SK-N-SH (cell line): ENCODE data around the gene OR51I2. TPM values are rescaled to one million over a fixed set of nuclear protein-coding genes. Genes with fewer than 3 reads are reported as not detected.

Experiments
- CTCF ChIA-PET: fragments of 300-600, 350-600 bp; formaldehyde crosslinking; extraction: SDS; loops from one replicate; lab custom pipeline; 2021; lab: Yijun Ruan, JAX
- POLR2A ChIA-PET: fragments of 350-600 bp; sonication (Branson Sonifier 250); formaldehyde crosslinking; extraction: SDS; loops from one replicate; lab custom pipeline; 2020; ENCODE audit warnings: antibody characterized with exemption, inconsistent platforms; lab: Yijun Ruan, JAX
- DNase-seq: peaks from one replicate; pipeline ENCODE4 v3.0.0; 2012
- H2AFZ ChIP-seq: fragments of 200-600 bp; sonication (generic); 2 replicates; pipeline ENCODE4 v1.8.1; 2016; ENCODE audit warnings: antibody characterized with exemption, mild to moderate bottlenecking, low read depth
- H3F3A ChIP-seq: fragments of 200-600 bp; sonication (generic); replicated peaks from 2 replicates; pipeline ENCODE3; 2016; ENCODE audit warnings: antibody characterized with exemption, mild to moderate bottlenecking; ENCODE audit not compliant: insufficient read depth
- H3K27ac ChIP-seq, 2 experiments: fragments of 200-500 bp in 1 of 2; fragments of 200-600 bp in 1 of 2; sonication (Bioruptor generic) in 1 of 2; sonication (generic), shearing (Covaris generic) in 1 of 2; 2 replicates each; pipeline versions ENCODE4 v1.5.1 to v1.6.1; 2014 to 2016; ENCODE audit warnings: low read depth in 2 of 2, inconsistent platforms in 1 of 2, low read length in 1 of 2, mild to moderate bottlenecking in 1 of 2, mixed read lengths in 1 of 2
- H3K27me3 ChIP-seq: fragments of 200-600 bp; sonication (generic), shearing (Covaris generic); 2 replicates; pipeline ENCODE4 v1.6.1; 2016; ENCODE audit warnings: mixed run types; ENCODE audit not compliant: insufficient read depth
- H3K36me3 ChIP-seq, 2 experiments: fragments of 200-500 bp in 1 of 2; fragments of 200-600 bp in 1 of 2; sonication (Bioruptor generic) in 1 of 2; sonication (generic) in 1 of 2; replicated peaks in 1 of 2; 2 replicates each; pipeline versions ENCODE3 to v1.5.1; 2014 to 2016; ENCODE audit warnings: low read length in 1 of 2, mild to moderate bottlenecking in 1 of 2; ENCODE audit not compliant: insufficient read depth in 2 of 2, control insufficient read depth in 1 of 2
- H3K4me1 ChIP-seq, 2 experiments: fragments of 200-500 bp in 1 of 2; fragments of 200-600 bp in 1 of 2; sonication (Bioruptor generic) in 1 of 2; sonication (generic), shearing (Covaris generic) in 1 of 2; 2 replicates each; pipeline versions ENCODE4 v1.5.1 to v1.6.1; 2014 to 2016; ENCODE audit warnings: low read depth in 1 of 2, low read length in 1 of 2, mixed run types in 1 of 2; ENCODE audit not compliant: insufficient read depth in 2 of 2, control insufficient read depth in 1 of 2
- H3K4me2 ChIP-seq: fragments of 200-600 bp; sonication (generic), shearing (Covaris generic); 2 replicates; pipeline ENCODE4 v1.6.1; 2017; ENCODE audit warnings: mixed run types
- H3K4me3 ChIP-seq, 2 experiments: fragments of 200-500 bp in 1 of 2; fragments of 200-600 bp in 1 of 2; sonication (Bioruptor generic) in 1 of 2; sonication (generic), shearing (Covaris generic) in 1 of 2; 2 replicates each; pipeline versions ENCODE4 v1.5.1 to v1.8.1; 2014 to 2016; ENCODE audit warnings: low read depth in 2 of 2, inconsistent platforms in 1 of 2, low read length in 1 of 2, mild to moderate bottlenecking in 1 of 2, mixed read lengths in 1 of 2, moderate library complexity in 1 of 2
- H3K79me2 ChIP-seq: fragments of 200-600 bp; sonication (generic); 2 replicates; pipeline ENCODE4 v1.8.1; 2017; ENCODE audit warnings: mild to moderate bottlenecking; ENCODE audit not compliant: insufficient read depth
- H3K9ac ChIP-seq: fragments of 200-600 bp; sonication (generic); 2 replicates; pipeline ENCODE4 v1.6.1; 2017; ENCODE audit warnings: mixed run types
- H3K9me2 ChIP-seq: fragments of 200-600 bp; sonication (generic); 2 replicates; pipeline ENCODE4 v1.6.1; 2017; ENCODE audit warnings: mixed run types
- H3K9me3 ChIP-seq: fragments of 200-600 bp; sonication (generic); 2 replicates; pipeline ENCODE4 v1.6.1; 2017; ENCODE audit warnings: mixed run types, mild to moderate bottlenecking, moderate library complexity
- H4K20me1 ChIP-seq: fragments of 200-600 bp; sonication (generic); 2 replicates; pipeline ENCODE4 v1.6.1; 2017; ENCODE audit warnings: mild to moderate bottlenecking, mixed run types; ENCODE audit not compliant: insufficient read depth
- ELF1 ChIP-seq: IDR thresholded peaks from 2 replicates; pipeline ENCODE4 v1.4.0; 2012
- GATA2 ChIP-seq: sonication (generic); formaldehyde crosslinking; IDR thresholded peaks from 2 replicates; pipeline ENCODE4 v1.5.0; 2020; ENCODE audit warnings: mild to moderate bottlenecking, missing genetic modification reagents
- JUND ChIP-seq: IDR thresholded peaks from 2 replicates; pipeline ENCODE4 v1.4.0; 2012
- MXI1 ChIP-seq: IDR thresholded peaks from 2 replicates; pipeline ENCODE4 v1.6.1; 2012; ENCODE audit warnings: mild to moderate bottlenecking, low read depth, low read length, improper control_type of control experiment
- NFIC ChIP-seq: IDR thresholded peaks from 2 replicates; pipeline ENCODE4 v1.4.0; 2012; ENCODE audit warnings: borderline replicate concordance
- NRF1 ChIP-seq: IDR thresholded peaks from 2 replicates; pipeline ENCODE4 v1.6.1; 2012; ENCODE audit warnings: low read depth, mild to moderate bottlenecking, low read length
- PBX3 ChIP-seq: IDR thresholded peaks from 2 replicates; pipeline ENCODE4; 2012
- RAD21 ChIP-seq: IDR thresholded peaks from 2 replicates; pipeline ENCODE4 v1.6.1; 2012; ENCODE audit warnings: mild to moderate bottlenecking, low read length
- RXRA ChIP-seq: IDR thresholded peaks from 2 replicates; pipeline ENCODE4 v1.4.0; 2012; ENCODE audit warnings: low read depth, mild to moderate bottlenecking, borderline replicate concordance
- SIN3A ChIP-seq: IDR thresholded peaks from 2 replicates; pipeline ENCODE4 v1.6.1; 2012; ENCODE audit warnings: low read depth, mild to moderate bottlenecking, low read length, moderate library complexity, borderline replicate concordance
- SMC3 ChIP-seq: IDR thresholded peaks from 2 replicates; pipeline ENCODE4 v1.6.1; 2012; ENCODE audit warnings: low read depth, low read length, improper control_type of control experiment
- TCF12 ChIP-seq: IDR thresholded peaks from 2 replicates; pipeline ENCODE4 v1.4.0; 2012
- TEAD4 ChIP-seq: IDR thresholded peaks from 2 replicates; pipeline ENCODE4 v1.4.0; 2012; ENCODE audit warnings: mild to moderate bottlenecking, borderline replicate concordance; ENCODE audit not compliant: insufficient read depth
- YY1 ChIP-seq: IDR thresholded peaks from 2 replicates; pipeline ENCODE4 v1.4.0; 2012; ENCODE audit warnings: low read depth, mild to moderate bottlenecking
- WGBS: methylation state at CpG from one replicate; pipeline ENCODE4 v1.1.6; 2017; ENCODE audit warnings: low lambda C conversion rate; 5-methylcytosine and 5-hydroxymethylcytosine counted together
- polyA plus RNA-seq, 3 experiments: library from polyadenylated mRNA; depleted of rRNA; stranded (reverse); fragments of >200 nt; gene quantifications; 2 replicates each; pipeline ENCODE4 v1.2.3, GENCODE V29; 2012
- TF ChIP-seq, protein P1 (sequence below): fragments of 200-600 bp; sonication (generic); IDR thresholded peaks from 2 replicates; pipeline ENCODE4 v1.6.1; 2017; ENCODE audit warnings: antibody characterized with exemption, mild to moderate bottlenecking, moderate library complexity
- TF ChIP-seq, protein P2 (sequence below): fragments of 150-350 bp; IDR thresholded peaks from 2 replicates; pipeline ENCODE4 v1.6.1; 2016; ENCODE audit warnings: mild to moderate bottlenecking, low read depth, low read length
- TF ChIP-seq, protein P3 (sequence below): IDR thresholded peaks from 2 replicates; pipeline ENCODE4 v1.4.0; 2012; ENCODE audit warnings: low read depth, borderline replicate concordance

The OR51I2 gene
- polyA plus RNA-seq, 1 of the 3 experiments (the other 2 are of a cell fraction) = not detected

DNA sequence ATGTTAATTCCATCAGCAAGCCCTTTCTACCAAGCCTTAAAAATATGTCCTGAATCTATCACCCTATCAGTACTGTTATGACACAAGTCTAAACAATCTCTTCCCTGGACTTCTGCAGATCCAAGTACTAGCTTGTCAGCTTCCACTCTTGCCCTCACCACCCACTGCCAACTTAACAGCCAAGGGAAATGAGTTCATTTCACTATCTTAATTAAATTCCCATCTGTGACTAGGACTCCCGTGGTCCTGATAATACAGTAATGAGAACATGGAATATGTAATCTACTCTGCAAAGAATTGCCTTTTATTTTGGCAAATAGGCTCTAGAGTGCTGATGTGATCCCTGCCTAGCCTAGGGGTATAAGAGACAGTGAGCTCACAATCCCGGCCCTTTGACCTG lies 50.5 kb downstream of the OR51I2 start (continued):
- TF ChIP-seq, protein P1, sequence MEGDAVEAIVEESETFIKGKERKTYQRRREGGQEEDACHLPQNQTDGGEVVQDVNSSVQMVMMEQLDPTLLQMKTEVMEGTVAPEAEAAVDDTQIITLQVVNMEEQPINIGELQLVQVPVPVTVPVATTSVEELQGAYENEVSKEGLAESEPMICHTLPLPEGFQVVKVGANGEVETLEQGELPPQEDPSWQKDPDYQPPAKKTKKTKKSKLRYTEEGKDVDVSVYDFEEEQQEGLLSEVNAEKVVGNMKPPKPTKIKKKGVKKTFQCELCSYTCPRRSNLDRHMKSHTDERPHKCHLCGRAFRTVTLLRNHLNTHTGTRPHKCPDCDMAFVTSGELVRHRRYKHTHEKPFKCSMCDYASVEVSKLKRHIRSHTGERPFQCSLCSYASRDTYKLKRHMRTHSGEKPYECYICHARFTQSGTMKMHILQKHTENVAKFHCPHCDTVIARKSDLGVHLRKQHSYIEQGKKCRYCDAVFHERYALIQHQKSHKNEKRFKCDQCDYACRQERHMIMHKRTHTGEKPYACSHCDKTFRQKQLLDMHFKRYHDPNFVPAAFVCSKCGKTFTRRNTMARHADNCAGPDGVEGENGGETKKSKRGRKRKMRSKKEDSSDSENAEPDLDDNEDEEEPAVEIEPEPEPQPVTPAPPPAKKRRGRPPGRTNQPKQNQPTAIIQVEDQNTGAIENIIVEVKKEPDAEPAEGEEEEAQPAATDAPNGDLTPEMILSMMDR = no peak
- TF ChIP-seq NRF1 (no peak), MXI1 (no peak), SIN3A (no peak), SMC3 (no peak), TEAD4 (no peak), GATA2 (CRISPR knock-in tag) (no peak), ELF1 (no peak), TCF12 (no peak), RAD21 (no peak)

GRCh38 chr11:5500393-5500801 lies 51.3 kb downstream of the OR51I2 start:
- no peak for DNase-seq
- ChIA-PET CTCF (interaction anchor here (1.0 kb wide), 1 partner anchor 863 kb away, joined by 4 read pairs; no protein-coding TSS in a partner anchor), POLR2A (no interaction called here)
- H3K9me3 ChIP-seq = no peaks in the 10 kb centered on the region
- H3K9ac ChIP-seq = no peak overlapping the region
- no peaks in the 10 kb centered on the region for H3K36me3 ChIP-seq
- no peaks in the 10 kb centered on the region for H3K4me1 ChIP-seq
- H3K4me2 ChIP-seq = no peak overlapping the region
- no peaks in the 10 kb centered on the region for H3K79me2 ChIP-seq
- no peak overlapping the region for H3K27ac ChIP-seq
- WGBS = no CpG with 5 or more reads among the region's 6 CpGs
- no peak overlapping the region for H3K4me3 ChIP-seq
- H3K9me2 ChIP-seq = no peaks in the 10 kb centered on the region
- no peaks in the 10 kb centered on the region for H3F3A ChIP-seq
- no peak for TF ChIP-seq RXRA
- TF ChIP-seq YY1 = no peak
- TF ChIP-seq TCF12 = no peak
- TF ChIP-seq, protein P1 = no peak
- TF ChIP-seq, protein P2, sequence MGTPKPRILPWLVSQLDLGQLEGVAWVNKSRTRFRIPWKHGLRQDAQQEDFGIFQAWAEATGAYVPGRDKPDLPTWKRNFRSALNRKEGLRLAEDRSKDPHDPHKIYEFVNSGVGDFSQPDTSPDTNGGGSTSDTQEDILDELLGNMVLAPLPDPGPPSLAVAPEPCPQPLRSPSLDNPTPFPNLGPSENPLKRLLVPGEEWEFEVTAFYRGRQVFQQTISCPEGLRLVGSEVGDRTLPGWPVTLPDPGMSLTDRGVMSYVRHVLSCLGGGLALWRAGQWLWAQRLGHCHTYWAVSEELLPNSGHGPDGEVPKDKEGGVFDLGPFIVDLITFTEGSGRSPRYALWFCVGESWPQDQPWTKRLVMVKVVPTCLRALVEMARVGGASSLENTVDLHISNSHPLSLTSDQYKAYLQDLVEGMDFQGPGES = no peak
- TF ChIP-seq, protein P3, sequence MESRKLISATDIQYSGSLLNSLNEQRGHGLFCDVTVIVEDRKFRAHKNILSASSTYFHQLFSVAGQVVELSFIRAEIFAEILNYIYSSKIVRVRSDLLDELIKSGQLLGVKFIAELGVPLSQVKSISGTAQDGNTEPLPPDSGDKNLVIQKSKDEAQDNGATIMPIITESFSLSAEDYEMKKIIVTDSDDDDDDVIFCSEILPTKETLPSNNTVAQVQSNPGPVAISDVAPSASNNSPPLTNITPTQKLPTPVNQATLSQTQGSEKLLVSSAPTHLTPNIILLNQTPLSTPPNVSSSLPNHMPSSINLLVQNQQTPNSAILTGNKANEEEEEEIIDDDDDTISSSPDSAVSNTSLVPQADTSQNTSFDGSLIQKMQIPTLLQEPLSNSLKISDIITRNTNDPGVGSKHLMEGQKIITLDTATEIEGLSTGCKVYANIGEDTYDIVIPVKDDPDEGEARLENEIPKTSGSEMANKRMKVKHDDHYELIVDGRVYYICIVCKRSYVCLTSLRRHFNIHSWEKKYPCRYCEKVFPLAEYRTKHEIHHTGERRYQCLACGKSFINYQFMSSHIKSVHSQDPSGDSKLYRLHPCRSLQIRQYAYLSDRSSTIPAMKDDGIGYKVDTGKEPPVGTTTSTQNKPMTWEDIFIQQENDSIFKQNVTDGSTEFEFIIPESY = no peak
- no peak for TF ChIP-seq PBX3
- no peak for TF ChIP-seq JUND
- TF ChIP-seq NFIC = no peak
- no peak overlapping the region for H2AFZ ChIP-seq
- H4K20me1 ChIP-seq = no peaks in the 10 kb centered on the region
- no peaks in the 10 kb centered on the region for H3K27me3 ChIP-seq
